KOPT-K1 (cell line): ENCODE data around the gene TUBB3.

Experiments used
- H3K27ac ChIP-seq: fragments of 200-600 bp; sonication (generic); 2 replicates; pipeline ENCODE4 v1.5.1; 2016; ENCODE audit warnings: antibody characterized with exemption, mild to moderate bottlenecking, low read depth, low read length; ENCODE audit not compliant: poor library complexity, severe bottlenecking
- H3K36me3 ChIP-seq: fragments of 200-600 bp; sonication (generic); 2 replicates; pipeline ENCODE4 v1.5.1; 2017; ENCODE audit warnings: antibody characterized with exemption, mild to moderate bottlenecking, low read length, moderate library complexity; ENCODE audit not compliant: insufficient read depth
- H3K9me3 ChIP-seq: fragments of 200-600 bp; sonication (generic); 2 replicates; pipeline ENCODE4 v1.5.1; 2017; ENCODE audit warnings: antibody characterized with exemption, low read length, mild to moderate bottlenecking; ENCODE audit not compliant: insufficient read depth, poor library complexity, severe bottlenecking

Gene TUBB3

GRCh38 chr16:89936508-89936907 is 13.4 kb downstream of the TUBB3 start:
- no peaks in the 10 kb centered on the region for H3K9me3 ChIP-seq
- no peak overlapping the region for H3K27ac ChIP-seq
- H3K36me3 ChIP-seq = no peaks in the 10 kb centered on the region

- Histone ChIP-seq H3K36me3 (no peaks in the 10 kb centered on the region), H3K27ac (no peak overlapping the region), H3K9me3 (no peaks in the 10 kb centered on the region)
Observed at GRCh38 chr16:89936981-89937380, 13.8 kb downstream of the TUBB3 start.

- Histone ChIP-seq H3K9me3 (no peaks in the 10 kb centered on the region), H3K27ac (no peak overlapping the region), H3K36me3 (no peaks in the 10 kb centered on the region)
Observed at GRCh38 chr16:89938175-89938885, 15.2 kb downstream of the TUBB3 start.

GRCh38 chr16:89944773-89945172 is 21.6 kb downstream of the TUBB3 start:
- Histone ChIP-seq H3K36me3 (no peaks in the 10 kb centered on the region), H3K27ac (no peak overlapping the region), H3K9me3 (no peaks in the 10 kb centered on the region)

- H3K27ac ChIP-seq = no peak overlapping the region
- H3K9me3 ChIP-seq = no peaks in the 10 kb centered on the region
- no peaks in the 10 kb centered on the region for H3K36me3 ChIP-seq
Observed at GRCh38 chr16:89945654-89946053, 22.5 kb downstream of the TUBB3 start.

GRCh38 chr16:89946515-89946914 is 23.4 kb downstream of the TUBB3 start:
- Histone ChIP-seq H3K36me3 (no peaks in the 10 kb centered on the region), H3K9me3 (no peaks in the 10 kb centered on the region), H3K27ac (no peak overlapping the region)

- Histone ChIP-seq H3K27ac (no peak overlapping the region), H3K36me3 (no peaks in the 10 kb centered on the region), H3K9me3 (no peaks in the 10 kb centered on the region)
Observed at GRCh38 chr16:89949121-89949742, 26.1 kb downstream of the TUBB3 start.

GRCh38 chr16:89949756-89950155 is 26.6 kb downstream of the TUBB3 start:
- no peaks in the 10 kb centered on the region for H3K9me3 ChIP-seq
- H3K27ac ChIP-seq = no peak overlapping the region
- no peaks in the 10 kb centered on the region for H3K36me3 ChIP-seq

GRCh38 chr16:89951509-89951908 is 28.4 kb downstream of the TUBB3 start:
- no peaks in the 10 kb centered on the region for H3K36me3 ChIP-seq
- H3K27ac ChIP-seq = no peak overlapping the region
- H3K9me3 ChIP-seq = no peaks in the 10 kb centered on the region

- H3K36me3 ChIP-seq = no peaks in the 10 kb centered on the region
- no peaks in the 10 kb centered on the region for H3K9me3 ChIP-seq
- no peak overlapping the region for H3K27ac ChIP-seq
Observed at GRCh38 chr16:89952049-89952448, 28.9 kb downstream of the TUBB3 start.

- Histone ChIP-seq H3K9me3 (no peaks in the 10 kb centered on the region), H3K27ac (no peak overlapping the region), H3K36me3 (no peaks in the 10 kb centered on the region)
Observed at GRCh38 chr16:89952551-89952950, 29.4 kb downstream of the TUBB3 start.

GRCh38 chr16:89953671-89954406 is 30.7 kb downstream of the TUBB3 start:
- Histone ChIP-seq H3K27ac (no peak overlapping the region), H3K36me3 (no peaks in the 10 kb centered on the region), H3K9me3 (no peaks in the 10 kb centered on the region)

- Histone ChIP-seq H3K27ac (no peak overlapping the region), H3K9me3 (no peaks in the 10 kb centered on the region), H3K36me3 (no peaks in the 10 kb centered on the region)
Observed at GRCh38 chr16:89954462-89954861, 31.3 kb downstream of the TUBB3 start.

- no peak overlapping the region for H3K27ac ChIP-seq
- H3K36me3 ChIP-seq = no peaks in the 10 kb centered on the region
- no peaks in the 10 kb centered on the region for H3K9me3 ChIP-seq
Observed at GRCh38 chr16:89955001-89955685, 32.0 kb downstream of the TUBB3 start.
